Endometrial microvascular endothelial cells (primary cell): ENCODE results near the gene EMILIN2. TPM values are rescaled to one million over a fixed set of nuclear protein-coding genes. Genes with fewer than 3 reads are reported as not detected.
"Not testable (repeated sequence)": the region's sequence is repeated elsewhere in the genome, so short reads cannot be mapped to it uniquely, and the experiment has no call there.

ENCODE experiments used
- in situ Hi-C: cut with HindIII; loops from 2 replicates; pipeline ENCODE4 v1.10.0; 2017; ENCODE audit warnings: low sequenced_read_pairs, low pct_unique_long_range_greater_than_20kb; ENCODE audit errors: inconsistent ontology term
- total RNA-seq: library from RNA; depleted of rRNA; stranded (reverse); fragments of >200 nt; gene quantifications from one replicate; pipeline ENCODE4 v1.2.3, GENCODE V29; 2015; ENCODE audit errors: inconsistent ontology term

The EMILIN2 gene
- total RNA-seq, 1 donor from 2014 or later: 8.1 TPM

GRCh38 chr18:2909431-2910140, 62.8 kb downstream of the EMILIN2 start:
- in situ Hi-C loops: no loop called here

- in situ Hi-C loops: no loop called here
Measured at GRCh38 chr18:2910261-2910660, 63.5 kb downstream of the EMILIN2 start.

GRCh38 chr18:2910751-2911425, 64.1 kb downstream of the EMILIN2 start:
- in situ Hi-C loops: no loop called here

GRCh38 chr18:2911533-2911932, 64.7 kb downstream of the EMILIN2 start:
- in situ Hi-C loops: no loop called here

GRCh38 chr18:2912357-2913299, 65.8 kb downstream of the EMILIN2 start:
- in situ Hi-C loops: no loop called here

GRCh38 chr18:2913398-2914005, 66.7 kb downstream of the EMILIN2 start:
- in situ Hi-C loops: no loop called here

GRCh38 chr18:2914185-2914880, 67.5 kb downstream of the EMILIN2 start:
- in situ Hi-C loops: no loop called here

- in situ Hi-C loops: no loop called here
Measured at GRCh38 chr18:2914881-2915240, 68.1 kb downstream of the EMILIN2 start.

GRCh38 chr18:2915486-2915885, 68.7 kb downstream of the EMILIN2 start:
- in situ Hi-C loops: not testable (repeated sequence)

GRCh38 chr18:2916184-2916583, 69.4 kb downstream of the EMILIN2 start:
- in situ Hi-C loops: no loop called here

GRCh38 chr18:2917259-2918047, 70.6 kb downstream of the EMILIN2 start:
- in situ Hi-C loops: no loop called here

- in situ Hi-C loops: no loop called here
Measured at GRCh38 chr18:2918761-2919550, 72.2 kb downstream of the EMILIN2 start.

GRCh38 chr18:2919600-2919999, 72.8 kb downstream of the EMILIN2 start:
- in situ Hi-C loops: no loop called here

GRCh38 chr18:2920027-2920426, 73.2 kb downstream of the EMILIN2 start:
- in situ Hi-C loops: no loop called here

- in situ Hi-C loops: no loop called here
Measured at GRCh38 chr18:2920546-2921343, 73.9 kb downstream of the EMILIN2 start.

- in situ Hi-C loops: no loop called here
Measured at GRCh38 chr18:2921778-2922177, 75.0 kb downstream of the EMILIN2 start.
